Brain microvascular endothelial cell (primary cell): ENCODE measurements around the gene ADGRG7.
A peak's percentile ranks its signal among the peaks of the same experiment; 100 is the strongest.

Experiments
- DNase-seq: peaks from one replicate; pipeline ENCODE4 v3.0.0-alpha.2; 2020
- H3K27ac ChIP-seq: fragments of 250-450 bp; sonication (Bioruptor Pico); 2 replicates; pipeline ENCODE4 v1.5.1; 2020; ENCODE audit warnings: mild to moderate bottlenecking, moderate library complexity
- H3K27me3 ChIP-seq: fragments of 250-450 bp; sonication (Bioruptor Pico); replicated peaks from 2 replicates; pipeline ENCODE4 v1.5.1; 2020; ENCODE audit warnings: mild to moderate bottlenecking
- H3K36me3 ChIP-seq: fragments of 250-450 bp; sonication (Bioruptor Pico); replicated peaks from 2 replicates; pipeline ENCODE4 v1.5.1; 2020; ENCODE audit warnings: mild to moderate bottlenecking
- H3K4me3 ChIP-seq: 2 replicates; pipeline ENCODE4 v1.5.1; 2011; ENCODE audit warnings: low read depth, mild to moderate bottlenecking, control low read depth, low read length, moderate library complexity
- CTCF ChIP-seq: IDR thresholded peaks from 2 replicates; pipeline ENCODE4 v1.5.1; 2011; ENCODE audit warnings: low read depth, mild to moderate bottlenecking, moderate library complexity, low read length, control low read depth, inconsistent platforms; ENCODE audit errors: missing control alignments
- in situ Hi-C: cut with HindIII; loops from 2 replicates; pipeline ENCODE4 v1.10.0; 2017; ENCODE audit warnings: low sequenced_read_pairs, low pct_ligation_motif_present

Gene ADGRG7

GRCh38 chr3:100563652-100564211 is 45.7 kb upstream of the ADGRG7 start:
- TF ChIP-seq CTCF: no peak
- no peaks in the 10 kb centered on the region for H3K27me3 ChIP-seq
- H3K27ac ChIP-seq: no peak overlapping the region
- DNase-seq: no peak
- in situ Hi-C loops: no loop called here
- H3K4me3 ChIP-seq: no peak overlapping the region
- H3K36me3 ChIP-seq: no peaks in the 10 kb centered on the region

GRCh38 chr3:100570811-100571210 is 38.6 kb upstream of the ADGRG7 start:
- Histone ChIP-seq H3K27ac (no peak overlapping the region), H3K36me3 (no peaks in the 10 kb centered on the region), H3K4me3 (no peak overlapping the region), H3K27me3 (no peaks in the 10 kb centered on the region)
- no peak for DNase-seq
- TF ChIP-seq CTCF: no peak
- in situ Hi-C loops: no loop called here

DNA sequence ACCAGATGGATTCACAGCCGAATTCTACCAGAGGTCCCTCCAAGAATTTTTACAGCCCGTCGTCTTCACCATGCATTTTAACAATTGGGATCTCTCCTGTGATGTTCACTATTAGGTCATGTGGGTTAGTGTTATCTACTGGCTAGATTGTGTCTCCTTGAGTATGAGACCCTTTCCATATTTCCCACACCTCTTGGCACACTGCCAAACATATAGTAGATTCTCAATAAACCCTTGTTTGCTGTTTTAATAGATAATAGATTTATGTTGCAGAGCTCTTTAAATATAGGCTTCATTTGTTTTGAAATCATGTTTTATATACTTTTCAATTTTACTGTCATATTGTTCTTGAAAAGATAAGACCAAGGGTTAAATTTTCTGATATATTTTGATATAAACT is 34.9 kb upstream of the ADGRG7 start:
- in situ Hi-C loops: no loop called here
- no peak for TF ChIP-seq CTCF
- Histone ChIP-seq H3K4me3 (no peak overlapping the region), H3K27ac (no peak overlapping the region), H3K27me3 (no peaks in the 10 kb centered on the region), H3K36me3 (no peaks in the 10 kb centered on the region)
- no peak for DNase-seq

DNA sequence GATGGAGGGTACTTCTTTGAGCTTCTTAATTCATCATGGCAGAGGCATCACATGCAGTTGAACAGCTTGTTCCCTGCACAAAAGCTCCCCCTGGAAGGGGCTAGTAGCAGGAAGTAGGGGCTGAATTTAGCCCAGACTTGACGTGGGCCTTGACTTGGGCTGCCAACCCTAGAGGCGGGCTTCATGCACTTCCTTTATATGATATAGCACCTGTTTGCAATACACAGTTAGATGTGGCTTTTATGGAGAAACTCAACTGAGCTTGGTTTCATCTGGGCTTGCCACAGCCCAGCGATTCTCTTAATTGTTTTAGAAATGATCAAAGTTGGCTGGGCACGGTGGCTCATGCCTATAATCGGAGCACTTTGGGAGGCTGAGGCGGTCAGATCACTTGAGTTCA is 33.7 kb upstream of the ADGRG7 start:
- H3K4me3 ChIP-seq: no peak overlapping the region

DNA sequence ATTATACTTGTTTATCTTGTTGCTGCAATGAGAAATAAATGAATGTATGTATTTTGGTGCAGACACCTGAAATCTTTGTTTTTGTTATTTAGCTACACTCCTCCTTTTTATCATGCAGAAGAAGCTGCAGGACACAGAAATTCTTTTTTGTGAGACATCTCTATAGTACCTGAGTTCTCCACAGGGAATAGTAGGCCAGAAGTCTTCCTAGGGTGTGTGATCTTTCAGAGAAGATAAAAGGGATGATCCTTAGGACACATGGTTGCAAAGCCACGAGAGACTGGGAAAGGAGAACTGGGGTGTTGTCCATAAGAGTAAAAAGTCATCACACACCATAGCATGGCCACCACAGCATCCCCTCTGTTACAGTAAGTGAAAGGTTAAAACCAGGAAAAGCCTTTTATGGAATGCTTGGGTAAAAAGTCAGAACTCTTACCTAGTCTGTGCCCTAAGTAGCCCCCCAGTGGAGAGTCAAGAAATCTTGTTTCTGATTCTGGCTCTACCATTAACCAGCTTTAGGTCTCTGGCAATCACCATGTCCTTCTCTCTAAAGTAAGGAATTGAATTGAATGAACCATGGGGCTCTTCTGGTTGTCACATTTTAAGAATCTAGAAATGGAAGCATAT is 31.9 kb upstream of the ADGRG7 start:
- no peak overlapping the region for H3K27ac ChIP-seq
- no peak overlapping the region for H3K4me3 ChIP-seq
- TF ChIP-seq CTCF: peak; percentile 14
- no peak for DNase-seq
- in situ Hi-C loops: no loop called here
- H3K27me3 ChIP-seq: no peaks in the 10 kb centered on the region
- no peaks in the 10 kb centered on the region for H3K36me3 ChIP-seq

More for the DNA sequence above, 33.7 kb upstream of the ADGRG7 start:
- no peaks in the 10 kb centered on the region for H3K36me3 ChIP-seq
- in situ Hi-C loops: no loop called here
- TF ChIP-seq CTCF: no peak
- H3K27me3 ChIP-seq: no peaks in the 10 kb centered on the region
- no peak for DNase-seq
- no peak overlapping the region for H3K27ac ChIP-seq

DNA sequence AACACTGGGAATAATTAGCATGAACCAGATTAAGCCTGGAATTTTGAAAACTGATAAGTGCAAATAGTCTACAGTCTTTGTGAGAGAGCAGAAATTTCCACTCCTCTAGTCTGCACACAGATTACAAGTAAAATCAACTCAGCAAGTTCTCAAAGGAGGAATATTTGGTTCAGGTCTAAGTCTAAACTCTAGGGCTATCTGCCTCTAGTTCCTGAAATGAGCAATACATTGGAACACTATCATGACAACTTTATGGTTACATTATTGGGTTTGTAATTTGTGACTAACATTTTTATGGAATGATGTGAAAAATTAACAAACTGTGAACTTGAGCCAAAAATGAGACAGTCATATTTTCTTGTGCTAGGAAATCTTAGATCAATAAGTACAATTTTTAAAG is 30.8 kb upstream of the ADGRG7 start:
- TF ChIP-seq CTCF: no peak
- H3K4me3 ChIP-seq: no peak overlapping the region
- in situ Hi-C loops: no loop called here
- no peak overlapping the region for H3K27ac ChIP-seq
- no peaks in the 10 kb centered on the region for H3K27me3 ChIP-seq
- no peak for DNase-seq
- H3K36me3 ChIP-seq: no peaks in the 10 kb centered on the region
